PFSK-1 (cell line): ENCODE data around the gene FAHD1.

Experiments
- POLR2AphosphoS5 ChIP-seq: IDR thresholded peaks from 2 replicates; pipeline ENCODE4 v1.6.1; 2012; ENCODE audit warnings: low read depth, mild to moderate bottlenecking, control low read depth, low read length, moderate library complexity
- REST ChIP-seq, 2 experiments: IDR thresholded peaks; 2 replicates each; pipeline versions ENCODE4 v1.6.1 to v1.8.0; 2011 to 2012; ENCODE audit warnings: low read depth in 2 of 2, low read length in 2 of 2, control low read depth in 1 of 2, inconsistent platforms in 1 of 2, mild to moderate bottlenecking in 1 of 2, moderate library complexity in 1 of 2; ENCODE audit not compliant: insufficient read depth in 1 of 2
- SIN3A ChIP-seq: IDR thresholded peaks from 2 replicates; pipeline ENCODE4 v1.6.1; 2012; ENCODE audit warnings: mild to moderate bottlenecking, low read length, moderate library complexity, borderline replicate concordance; ENCODE audit not compliant: insufficient read depth
- TAF1 ChIP-seq: IDR thresholded peaks from 2 replicates; pipeline ENCODE4 v1.6.1; 2012; ENCODE audit warnings: low read length, control low read depth, borderline replicate concordance; ENCODE audit not compliant: insufficient read depth

DNA sequence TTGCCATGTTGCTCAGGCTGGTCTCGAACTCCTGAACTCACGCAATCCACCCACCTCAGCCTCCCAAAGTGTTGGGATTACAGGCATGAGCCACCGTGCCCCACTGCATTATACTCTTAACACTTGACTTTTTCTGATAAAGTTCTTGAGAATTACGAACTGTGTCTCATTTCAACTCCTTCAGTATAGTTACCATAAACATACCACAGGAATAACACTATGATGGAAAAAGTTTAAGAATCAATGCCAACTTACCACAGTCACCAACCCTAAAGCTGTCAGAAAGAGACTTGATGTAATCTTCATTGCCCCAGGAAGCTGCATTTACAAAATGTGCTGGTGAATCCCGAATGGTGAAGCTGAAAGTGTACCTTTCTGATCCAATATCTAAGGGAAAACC lies 34.7 kb downstream of the FAHD1 start:
- TF ChIP-seq REST (IDR thresholded peaks at IDR 0.05; ENCODE audit: insufficient read depth in 1 of 2, low read depth in 2 of 2, low read length in 2 of 2): no peak
- no peak for TF ChIP-seq SIN3A
- no peak for TF ChIP-seq POLR2AphosphoS5
- no peak for TF ChIP-seq TAF1
